ENCODE data around the gene VWA1. TPM values are rescaled to one million over a fixed set of nuclear protein-coding genes. Genes with fewer than 3 reads are reported as not detected.
"Not testable (repeated sequence)": the region's sequence is repeated elsewhere in the genome, so short reads cannot be mapped to it uniquely, and the experiment has no call there.

The VWA1 gene
- total RNA-seq, 4 donors from 2014 or later, result 29.4 to 82.0 (median 51.6) TPM

DNA sequence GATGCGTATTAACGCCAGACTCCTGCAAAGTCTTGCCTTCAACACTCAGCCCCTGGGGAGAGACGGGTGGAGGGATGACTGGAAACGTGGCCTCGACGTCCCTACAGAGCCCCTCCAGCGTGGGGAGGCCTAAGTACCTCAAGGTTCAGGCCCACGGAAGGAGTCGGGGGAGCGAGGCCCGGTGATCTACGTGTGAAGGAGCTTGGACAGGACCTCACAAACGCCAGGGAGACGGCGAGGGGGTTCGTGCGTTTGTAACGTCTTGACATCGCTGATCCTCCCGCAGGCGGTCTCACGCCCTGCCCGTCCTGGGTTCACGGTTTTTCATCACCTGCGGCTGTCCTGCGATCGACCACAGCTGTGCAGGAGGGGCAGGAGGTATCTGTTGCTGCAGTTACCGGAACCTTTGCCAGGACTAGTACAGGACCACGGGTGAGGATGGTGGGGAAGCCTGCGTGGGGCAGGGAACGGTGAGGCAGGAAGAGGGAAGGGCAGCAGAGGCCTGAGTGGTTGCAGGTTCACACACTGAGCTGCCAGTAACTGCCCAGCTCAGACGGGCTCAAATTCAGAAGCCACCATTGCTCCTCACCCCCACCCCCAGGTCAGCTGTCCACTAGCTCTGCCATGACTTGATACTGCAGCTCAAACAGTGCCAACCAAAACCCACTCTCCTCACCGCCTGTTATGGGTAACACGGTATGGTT lies 35.5 kb upstream of the VWA1 start:
- TF ChIP-seq EP300 (IDR thresholded peaks at IDR 0.05; ENCODE audit: low read depth) (no peak), POLR2A (IDR thresholded peaks at IDR 0.05) (no peak), POLR2AphosphoS5 (IDR thresholded peaks at IDR 0.05) (peak in 1 of 3 donors; percentile 43)
- 0 to 5% methylated on average over 1 to 34 of the region's 34 CpGs for WGBS, 2 donors (ENCODE audit: low coverage in 1 of 2)
- in situ Hi-C loops (cut with MboI; ENCODE audit: low pct_ligation_motif_present in 1 of 4, low pct_unique_long_range_greater_than_20kb in 1 of 4, low sequenced_read_pairs in 3 of 4) (no loop called here), intact Hi-C loops (cut with DNase I; ENCODE audit: low total_unique reads) (loop anchor here (5.0 kb wide), 1 partner anchor 37 kb away; the partner anchor contains the start of gene VWA1)
- peak overlapping the region; percentile 79 to 98 (median 87) for H3K4me3 ChIP-seq
- H3K36me3 ChIP-seq, result peaks cover 0 to 18% (median 7%) of the 10 kb centered on the region in 4 donors
- H3K27ac ChIP-seq, result peak overlapping the region; percentile 86 to 94 (median 89)
- H3K27me3 ChIP-seq, result no peaks in the 10 kb centered on the region
- H3K9me3 ChIP-seq, result no peaks in the 10 kb centered on the region
- peaks cover 15 to 32% (median 25%) of the 10 kb centered on the region in 4 donors for H3K4me1 ChIP-seq
- no peak for DNase-seq

GRCh38 chr1:1400576-1401456 lies 34.7 kb upstream of the VWA1 start:
- Histone ChIP-seq H3K4me1 (peaks cover 20 to 37% (median 28%) of the 10 kb centered on the region in 4 donors), H3K36me3 (peaks cover 0 to 22% (median 3%) of the 10 kb centered on the region in 4 donors), H3K27me3 (no peaks in the 10 kb centered on the region), H3K9me3 (no peaks in the 10 kb centered on the region), H3K27ac (peak overlapping the region in 3 of 4 donors; percentile 86 to 94 (median 90)), H3K4me3 (peak overlapping the region in 1 of 4 donors; percentile 79)
- TF ChIP-seq POLR2A (IDR thresholded peaks at IDR 0.05), result no peak
- TF ChIP-seq POLR2AphosphoS5 (IDR thresholded peaks at IDR 0.05), result peak in 1 of 3 donors; percentile 2
- intact Hi-C loops (cut with DNase I; ENCODE audit: low total_unique reads) (loop anchor here (5.0 kb wide), 1 partner anchor 36 kb away; the partner anchor contains the start of gene VWA1), in situ Hi-C loops (cut with MboI; ENCODE audit: low pct_ligation_motif_present in 1 of 4, low pct_unique_long_range_greater_than_20kb in 1 of 4, low sequenced_read_pairs in 3 of 4) (no loop called here)
- DNase-seq, result no peak
- 83 to 90% methylated on average over 4 to 19 of the region's 22 CpGs for WGBS, 2 donors (ENCODE audit: low coverage in 1 of 2)

GRCh38 chr1:1401457-1402010 lies 34.0 kb upstream of the VWA1 start:
- Histone ChIP-seq H3K27me3 (no peaks in the 10 kb centered on the region), H3K4me3 (no peak overlapping the region), H3K9me3 (no peaks in the 10 kb centered on the region), H3K36me3 (peaks cover 0 to 22% (median 2%) of the 10 kb centered on the region in 4 donors), H3K4me1 (peaks cover 25 to 45% (median 35%) of the 10 kb centered on the region in 4 donors), H3K27ac (no peak overlapping the region)
- intact Hi-C loops (cut with DNase I; ENCODE audit: low total_unique reads), result loop anchor here (5.0 kb wide), 1 partner anchor 36 kb away; the partner anchor contains the start of gene VWA1
- WGBS, 2 donors (ENCODE audit: low coverage in 1 of 2), result 89 to 92% methylated on average over 5 to 7 of the region's 7 CpGs
- no peak for DNase-seq
- in situ Hi-C loops (cut with MboI; ENCODE audit: low pct_ligation_motif_present in 1 of 4, low pct_unique_long_range_greater_than_20kb in 1 of 4, low sequenced_read_pairs in 3 of 4), result no loop called here
- no peak for TF ChIP-seq EP300 (IDR thresholded peaks at IDR 0.05; ENCODE audit: low read depth)
- TF ChIP-seq, protein P1, sequence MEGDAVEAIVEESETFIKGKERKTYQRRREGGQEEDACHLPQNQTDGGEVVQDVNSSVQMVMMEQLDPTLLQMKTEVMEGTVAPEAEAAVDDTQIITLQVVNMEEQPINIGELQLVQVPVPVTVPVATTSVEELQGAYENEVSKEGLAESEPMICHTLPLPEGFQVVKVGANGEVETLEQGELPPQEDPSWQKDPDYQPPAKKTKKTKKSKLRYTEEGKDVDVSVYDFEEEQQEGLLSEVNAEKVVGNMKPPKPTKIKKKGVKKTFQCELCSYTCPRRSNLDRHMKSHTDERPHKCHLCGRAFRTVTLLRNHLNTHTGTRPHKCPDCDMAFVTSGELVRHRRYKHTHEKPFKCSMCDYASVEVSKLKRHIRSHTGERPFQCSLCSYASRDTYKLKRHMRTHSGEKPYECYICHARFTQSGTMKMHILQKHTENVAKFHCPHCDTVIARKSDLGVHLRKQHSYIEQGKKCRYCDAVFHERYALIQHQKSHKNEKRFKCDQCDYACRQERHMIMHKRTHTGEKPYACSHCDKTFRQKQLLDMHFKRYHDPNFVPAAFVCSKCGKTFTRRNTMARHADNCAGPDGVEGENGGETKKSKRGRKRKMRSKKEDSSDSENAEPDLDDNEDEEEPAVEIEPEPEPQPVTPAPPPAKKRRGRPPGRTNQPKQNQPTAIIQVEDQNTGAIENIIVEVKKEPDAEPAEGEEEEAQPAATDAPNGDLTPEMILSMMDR (IDR thresholded peaks at IDR 0.05), result no peak
- no peak for TF ChIP-seq POLR2A (IDR thresholded peaks at IDR 0.05)
- no peak for TF ChIP-seq POLR2AphosphoS5 (IDR thresholded peaks at IDR 0.05)

DNA sequence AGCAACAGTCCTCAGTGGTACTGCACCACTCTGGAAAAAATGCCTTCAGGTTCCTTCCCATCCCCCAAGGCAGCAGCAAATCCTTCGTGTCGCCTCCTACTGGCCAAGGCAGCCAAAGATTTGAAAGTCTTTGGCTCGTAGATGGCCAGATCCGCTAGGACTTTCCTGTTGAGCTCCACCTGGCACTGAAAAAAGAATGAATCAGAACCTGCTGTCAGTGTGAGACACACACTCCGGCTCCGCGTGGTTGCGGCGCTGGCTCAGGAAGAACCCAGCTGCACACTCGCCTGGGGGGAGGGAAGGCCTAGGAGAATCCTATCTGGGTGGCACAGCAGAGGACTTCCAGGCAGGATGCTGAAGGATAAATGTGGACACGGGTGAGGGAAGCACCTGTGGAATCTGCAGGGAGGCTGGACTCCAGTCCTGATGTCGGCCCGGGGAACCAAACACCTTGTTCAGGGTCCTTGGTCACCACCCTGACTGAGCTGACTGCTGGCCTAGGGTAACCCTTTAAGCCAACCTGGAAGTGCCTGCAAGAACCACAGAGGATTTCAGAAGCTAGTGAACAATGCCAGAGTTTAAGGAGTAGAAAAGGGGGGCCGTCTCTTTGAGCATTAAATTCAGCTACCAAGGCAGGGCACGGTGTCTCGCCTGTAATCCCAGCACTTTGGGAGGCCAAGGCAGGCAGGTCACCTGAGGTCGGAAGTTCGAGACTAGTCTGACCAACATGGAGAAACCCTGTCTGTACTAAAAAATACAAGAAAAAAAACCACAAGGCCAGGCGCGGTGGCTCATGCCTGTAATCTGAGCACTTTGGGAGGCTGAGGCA lies 33.2 kb upstream of the VWA1 start:
- peak; percentile 36 for DNase-seq
- H3K27ac ChIP-seq, result no peak overlapping the region
- H3K36me3 ChIP-seq, result peaks cover 0 to 22% (median 2%) of the 10 kb centered on the region in 4 donors
- in situ Hi-C loops (cut with MboI; ENCODE audit: low pct_ligation_motif_present in 1 of 4, low pct_unique_long_range_greater_than_20kb in 1 of 4, low sequenced_read_pairs in 3 of 4), result no loop called here
- intact Hi-C loops (cut with DNase I; ENCODE audit: low total_unique reads), result loop anchor here (5.0 kb wide), 1 partner anchor 35 kb away; the partner anchor contains the start of gene VWA1
- H3K4me1 ChIP-seq, result peaks cover 25 to 43% (median 34%) of the 10 kb centered on the region in 4 donors
- TF ChIP-seq, protein P1 (IDR thresholded peaks at IDR 0.05), result peak; percentile 22 to 54 (median 46)
- TF ChIP-seq POLR2A (IDR thresholded peaks at IDR 0.05) (no peak), EP300 (IDR thresholded peaks at IDR 0.05; ENCODE audit: low read depth) (no peak)
- H3K9me3 ChIP-seq, result no peaks in the 10 kb centered on the region
- no peaks in the 10 kb centered on the region for H3K27me3 ChIP-seq
- no peak overlapping the region for H3K4me3 ChIP-seq
- WGBS, 2 donors (ENCODE audit: low coverage in 1 of 2), result 75 to 83% methylated on average over 8 to 20 of the region's 20 CpGs

- H3K27me3 ChIP-seq; in situ Hi-C loops (cut with MboI; ENCODE audit: low pct_ligation_motif_present in 1 of 4, low pct_unique_long_range_greater_than_20kb in 1 of 4, low sequenced_read_pairs in 3 of 4); H3K4me3 ChIP-seq; DNase-seq; H3K9me3 ChIP-seq; H3K27ac ChIP-seq: not testable (repeated sequence)
- Histone ChIP-seq H3K4me1 (peaks cover 24 to 39% (median 31%) of the 10 kb centered on the region in 4 donors), H3K36me3 (peaks cover 0 to 18% (median 2%) of the 10 kb centered on the region in 4 donors)
- intact Hi-C loops (cut with DNase I; ENCODE audit: low total_unique reads), result loop anchor here (5.0 kb wide), 1 partner anchor 34 kb away; the partner anchor contains the start of gene VWA1
- WGBS, 2 donors (ENCODE audit: low coverage in 1 of 2), result 81 to 86% methylated on average over 8 to 9 of the region's 9 CpGs
Observed at GRCh38 chr1:1402901-1403392, 32.5 kb upstream of the VWA1 start.
